ENCODE results near the gene DOCK2.
"Not testable (repeated sequence)": the region's sequence is repeated elsewhere in the genome, so short reads cannot be mapped to it uniquely, and the experiment has no call there.

The DOCK2 gene

GRCh38 chr5:170078931-170079330 is 441.9 kb downstream of the DOCK2 start:
- Histone ChIP-seq H3K27me3 (ENCODE audit: control insufficient read depth in 1 of 2, insufficient read depth in 2 of 2, low read length in 2 of 2) (peaks cover 0 to 2% of the 10 kb centered on the region in 2 donors), H3K4me3 (ENCODE audit: low read length in 2 of 2) (no peak overlapping the region), H3K9me3 (ENCODE audit: control insufficient read depth in 2 of 2, low read length in 2 of 2) (no peaks in the 10 kb centered on the region), H3K36me3 (ENCODE audit: control insufficient read depth in 2 of 2, insufficient read depth in 2 of 2, low read length in 2 of 2) (no peaks in the 10 kb centered on the region), H3K27ac (ENCODE audit: low read length) (no peak overlapping the region), H3K4me1 (ENCODE audit: control insufficient read depth, insufficient read depth, low read length) (no peaks in the 10 kb centered on the region), H3K9ac (ENCODE audit: low read length in 2 of 2) (no peak overlapping the region)

- H3K4me1 ChIP-seq (ENCODE audit: control insufficient read depth, insufficient read depth, low read length) = no peaks in the 10 kb centered on the region
- H3K4me3 ChIP-seq (ENCODE audit: low read length in 2 of 2) = no peak overlapping the region
- no peaks in the 10 kb centered on the region for H3K9me3 ChIP-seq (ENCODE audit: control insufficient read depth in 2 of 2, low read length in 2 of 2)
- no peaks in the 10 kb centered on the region for H3K36me3 ChIP-seq (ENCODE audit: control insufficient read depth in 2 of 2, insufficient read depth in 2 of 2, low read length in 2 of 2)
- H3K27ac ChIP-seq (ENCODE audit: low read length) = no peak overlapping the region
- peaks cover 0 to 2% of the 10 kb centered on the region in 2 donors for H3K27me3 ChIP-seq (ENCODE audit: control insufficient read depth in 1 of 2, insufficient read depth in 2 of 2, low read length in 2 of 2)
- no peak overlapping the region for H3K9ac ChIP-seq (ENCODE audit: low read length in 2 of 2)
Measured at GRCh38 chr5:170080217-170080616, 443.1 kb downstream of the DOCK2 start.

GRCh38 chr5:170080786-170081445 is 443.8 kb downstream of the DOCK2 start:
- no peak overlapping the region for H3K4me3 ChIP-seq (ENCODE audit: low read length in 2 of 2)
- no peak overlapping the region for H3K27ac ChIP-seq (ENCODE audit: low read length)
- no peaks in the 10 kb centered on the region for H3K36me3 ChIP-seq (ENCODE audit: control insufficient read depth in 2 of 2, insufficient read depth in 2 of 2, low read length in 2 of 2)
- H3K4me1 ChIP-seq (ENCODE audit: control insufficient read depth, insufficient read depth, low read length) = no peaks in the 10 kb centered on the region
- H3K27me3 ChIP-seq (ENCODE audit: control insufficient read depth in 1 of 2, insufficient read depth in 2 of 2, low read length in 2 of 2) = peaks cover 0 to 2% of the 10 kb centered on the region in 2 donors
- no peaks in the 10 kb centered on the region for H3K9me3 ChIP-seq (ENCODE audit: control insufficient read depth in 2 of 2, low read length in 2 of 2)
- no peak overlapping the region for H3K9ac ChIP-seq (ENCODE audit: low read length in 2 of 2)

- Histone ChIP-seq H3K36me3 (ENCODE audit: control insufficient read depth in 2 of 2, insufficient read depth in 2 of 2, low read length in 2 of 2) (no peaks in the 10 kb centered on the region), H3K27ac (ENCODE audit: low read length) (no peak overlapping the region), H3K4me1 (ENCODE audit: control insufficient read depth, insufficient read depth, low read length) (no peaks in the 10 kb centered on the region), H3K4me3 (ENCODE audit: low read length in 2 of 2) (no peak overlapping the region), H3K9ac (ENCODE audit: low read length in 2 of 2) (no peak overlapping the region), H3K27me3 (ENCODE audit: control insufficient read depth in 1 of 2, insufficient read depth in 2 of 2, low read length in 2 of 2) (peaks cover 0 to 2% of the 10 kb centered on the region in 2 donors), H3K9me3 (ENCODE audit: control insufficient read depth in 2 of 2, low read length in 2 of 2) (no peaks in the 10 kb centered on the region)
Measured at GRCh38 chr5:170081616-170082015, 444.5 kb downstream of the DOCK2 start.

GRCh38 chr5:170082701-170083100 is 445.6 kb downstream of the DOCK2 start:
- Histone ChIP-seq H3K4me3 (ENCODE audit: low read length in 2 of 2) (no peak overlapping the region), H3K36me3 (ENCODE audit: control insufficient read depth in 2 of 2, insufficient read depth in 2 of 2, low read length in 2 of 2) (no peaks in the 10 kb centered on the region), H3K27ac (ENCODE audit: low read length) (no peak overlapping the region), H3K9ac (ENCODE audit: low read length in 2 of 2) (no peak overlapping the region), H3K4me1 (ENCODE audit: control insufficient read depth, insufficient read depth, low read length) (no peaks in the 10 kb centered on the region), H3K9me3 (ENCODE audit: control insufficient read depth in 2 of 2, low read length in 2 of 2) (no peaks in the 10 kb centered on the region), H3K27me3 (ENCODE audit: control insufficient read depth in 1 of 2, insufficient read depth in 2 of 2, low read length in 2 of 2) (peaks cover 0 to 2% of the 10 kb centered on the region in 2 donors)

- no peaks in the 10 kb centered on the region for H3K9me3 ChIP-seq (ENCODE audit: control insufficient read depth in 2 of 2, low read length in 2 of 2)
- H3K27me3 ChIP-seq (ENCODE audit: control insufficient read depth in 1 of 2, insufficient read depth in 2 of 2, low read length in 2 of 2) = peaks cover 0 to 4% of the 10 kb centered on the region in 2 donors
- H3K4me3 ChIP-seq (ENCODE audit: low read length in 2 of 2) = no peak overlapping the region
- H3K9ac ChIP-seq (ENCODE audit: low read length in 2 of 2) = no peak overlapping the region
- H3K4me1 ChIP-seq (ENCODE audit: control insufficient read depth, insufficient read depth, low read length) = no peaks in the 10 kb centered on the region
- no peaks in the 10 kb centered on the region for H3K36me3 ChIP-seq (ENCODE audit: control insufficient read depth in 2 of 2, insufficient read depth in 2 of 2, low read length in 2 of 2)
- no peak overlapping the region for H3K27ac ChIP-seq (ENCODE audit: low read length)
Measured at GRCh38 chr5:170087168-170087817, 450.2 kb downstream of the DOCK2 start.

GRCh38 chr5:170092455-170093101 is 455.5 kb downstream of the DOCK2 start:
- Histone ChIP-seq H3K27ac (ENCODE audit: low read length) (no peak overlapping the region), H3K4me1 (ENCODE audit: control insufficient read depth, insufficient read depth, low read length) (no peaks in the 10 kb centered on the region)

GRCh38 chr5:170094329-170094728 is 457.3 kb downstream of the DOCK2 start:
- H3K36me3 ChIP-seq (ENCODE audit: control insufficient read depth in 2 of 2, insufficient read depth in 2 of 2, low read length in 2 of 2); H3K9me3 ChIP-seq (ENCODE audit: control insufficient read depth in 2 of 2, low read length in 2 of 2); H3K9ac ChIP-seq (ENCODE audit: low read length in 2 of 2); H3K27ac ChIP-seq (ENCODE audit: low read length); H3K4me1 ChIP-seq (ENCODE audit: control insufficient read depth, insufficient read depth, low read length); H3K4me3 ChIP-seq (ENCODE audit: low read length in 2 of 2); H3K27me3 ChIP-seq (ENCODE audit: control insufficient read depth in 1 of 2, insufficient read depth in 2 of 2, low read length in 2 of 2): not testable (repeated sequence)

More at GRCh38 chr5:170092455-170093101, 455.5 kb downstream of the DOCK2 start:
- Histone ChIP-seq H3K9me3 (ENCODE audit: control insufficient read depth in 2 of 2, low read length in 2 of 2) (no peaks in the 10 kb centered on the region), H3K36me3 (ENCODE audit: control insufficient read depth in 2 of 2, insufficient read depth in 2 of 2, low read length in 2 of 2) (no peaks in the 10 kb centered on the region), H3K9ac (ENCODE audit: low read length in 2 of 2) (no peak overlapping the region), H3K27me3 (ENCODE audit: control insufficient read depth in 1 of 2, insufficient read depth in 2 of 2, low read length in 2 of 2) (peaks cover 0 to 7% of the 10 kb centered on the region in 2 donors), H3K4me3 (ENCODE audit: low read length in 2 of 2) (no peak overlapping the region)

GRCh38 chr5:170095646-170096045 is 458.6 kb downstream of the DOCK2 start:
- H3K27ac ChIP-seq (ENCODE audit: low read length) = no peak overlapping the region
- H3K4me3 ChIP-seq (ENCODE audit: low read length in 2 of 2) = no peak overlapping the region
- no peaks in the 10 kb centered on the region for H3K36me3 ChIP-seq (ENCODE audit: control insufficient read depth in 2 of 2, insufficient read depth in 2 of 2, low read length in 2 of 2)
- H3K27me3 ChIP-seq (ENCODE audit: control insufficient read depth in 1 of 2, insufficient read depth in 2 of 2, low read length in 2 of 2) = peaks cover 0 to 7% of the 10 kb centered on the region in 2 donors
- no peak overlapping the region for H3K9ac ChIP-seq (ENCODE audit: low read length in 2 of 2)
- H3K9me3 ChIP-seq (ENCODE audit: control insufficient read depth in 2 of 2, low read length in 2 of 2) = no peaks in the 10 kb centered on the region
- H3K4me1 ChIP-seq (ENCODE audit: control insufficient read depth, insufficient read depth, low read length) = no peaks in the 10 kb centered on the region

GRCh38 chr5:170097934-170098333 is 460.9 kb downstream of the DOCK2 start:
- Histone ChIP-seq H3K4me3 (ENCODE audit: low read length in 2 of 2) (no peak overlapping the region), H3K27ac (ENCODE audit: low read length) (no peak overlapping the region), H3K9me3 (ENCODE audit: control insufficient read depth in 2 of 2, low read length in 2 of 2) (no peaks in the 10 kb centered on the region), H3K36me3 (ENCODE audit: control insufficient read depth in 2 of 2, insufficient read depth in 2 of 2, low read length in 2 of 2) (no peaks in the 10 kb centered on the region), H3K27me3 (ENCODE audit: control insufficient read depth in 1 of 2, insufficient read depth in 2 of 2, low read length in 2 of 2) (peaks cover 0 to 5% of the 10 kb centered on the region in 2 donors), H3K9ac (ENCODE audit: low read length in 2 of 2) (no peak overlapping the region), H3K4me1 (ENCODE audit: control insufficient read depth, insufficient read depth, low read length) (no peaks in the 10 kb centered on the region)

Measured in stomach smooth muscle (tissue), 2 donors.